DLD1 (cell line): ENCODE data around the gene RUNDC1.

Experiments used
- in situ Hi-C: cut with HindIII; loops from 2 replicates; pipeline ENCODE4 v1.10.0; 2017; ENCODE audit warnings: low sequenced_read_pairs

RUNDC1 gene

DNA sequence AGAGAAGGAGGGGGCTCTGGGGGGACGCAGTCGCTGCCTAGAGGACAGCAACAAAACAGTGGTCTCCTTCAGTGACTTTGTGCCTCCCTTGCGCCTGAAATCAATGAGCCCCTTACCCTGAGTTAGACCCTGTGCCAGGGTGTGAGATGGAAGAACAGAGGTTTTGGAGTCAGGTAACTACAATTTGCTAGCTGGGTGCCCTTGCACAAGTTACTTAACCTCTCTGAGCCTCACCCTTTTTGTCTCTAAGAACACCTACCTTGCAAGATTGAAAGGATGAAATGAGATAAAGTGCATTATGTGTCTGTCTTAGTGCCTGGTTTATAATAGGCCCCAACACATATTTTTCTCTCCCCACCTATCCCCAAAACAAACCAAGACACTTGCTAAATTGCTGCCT, 54.5 kb downstream of the RUNDC1 start:
- in situ Hi-C loops = no loop called here

DNA sequence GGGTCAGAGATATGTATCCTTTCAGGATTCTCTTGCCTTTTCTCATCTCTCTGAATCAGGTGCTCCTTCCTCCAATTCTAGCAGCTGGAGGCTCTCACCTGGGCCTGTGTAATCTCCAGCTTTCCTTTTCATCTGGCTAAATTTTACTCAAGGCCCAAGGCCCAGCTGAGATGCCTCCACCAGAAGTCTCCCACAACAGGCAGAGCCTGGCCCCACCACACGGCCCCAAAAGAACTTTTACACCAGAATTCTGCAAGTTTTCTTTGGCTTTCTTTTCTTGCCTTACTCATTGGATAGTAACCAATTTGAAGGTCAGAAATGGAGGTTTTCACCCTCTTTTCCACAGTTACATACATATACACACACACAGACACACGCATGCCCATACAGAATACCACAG, 59.3 kb downstream of the RUNDC1 start:
- in situ Hi-C loops = no loop called here

DNA sequence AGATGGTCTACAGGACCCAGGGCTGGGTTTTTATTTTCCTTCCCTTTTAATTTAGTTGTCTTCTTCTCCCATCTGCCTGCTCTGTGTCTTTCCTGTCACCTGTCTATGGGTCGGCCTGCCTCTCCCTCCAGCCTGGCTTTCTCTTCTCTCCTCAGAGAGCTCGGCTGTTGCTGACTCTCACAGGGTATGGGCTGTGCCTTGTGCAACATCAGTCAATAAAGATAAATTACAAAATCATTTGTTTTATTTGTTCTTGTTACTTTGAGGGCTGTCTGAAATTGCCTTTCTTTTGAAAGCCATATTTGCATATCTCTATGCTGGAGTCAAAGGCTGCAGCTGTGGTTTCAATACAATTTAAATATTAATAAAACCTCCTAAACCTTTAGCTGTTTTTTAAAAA, 60.3 kb downstream of the RUNDC1 start:
- in situ Hi-C loops = no loop called here

DNA sequence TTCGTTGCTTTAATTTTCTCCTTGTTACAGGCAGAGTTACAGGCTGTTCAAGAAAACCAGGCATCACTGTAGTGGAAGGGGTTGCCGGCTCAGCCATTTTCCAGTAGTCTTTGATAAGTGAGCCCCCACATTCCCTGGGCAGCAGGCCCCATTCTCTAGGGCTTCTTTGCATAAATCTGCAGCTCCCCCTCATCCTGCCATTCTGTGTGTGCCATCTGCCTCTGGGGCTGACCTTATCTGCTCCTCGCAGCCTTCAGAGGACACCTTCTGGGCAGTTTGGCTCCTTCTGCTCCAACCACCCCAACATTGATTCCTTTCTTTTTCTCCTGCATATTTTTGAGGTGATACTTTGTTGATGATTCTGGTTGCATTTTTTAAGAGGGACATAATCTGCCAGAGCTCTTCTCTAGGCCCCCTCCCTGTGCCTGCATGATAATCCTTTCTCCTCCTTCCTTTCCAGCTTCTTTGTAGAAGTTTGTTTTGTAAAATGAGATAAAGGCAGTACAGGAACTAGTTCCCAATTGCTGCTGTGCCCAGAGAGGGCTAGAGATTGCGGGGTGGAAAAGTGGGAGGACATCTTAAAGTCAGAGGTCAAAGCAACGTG, 61.8 kb downstream of the RUNDC1 start:
- in situ Hi-C loops = no loop called here
